Neural progenitor cell (in vitro differentiated cells): ENCODE data around the gene DOP1B. TPM values are rescaled to one million over a fixed set of nuclear protein-coding genes. Genes with fewer than 3 reads are reported as not detected.

ENCODE experiments used
- DNase-seq: peaks from one replicate; pipeline ENCODE4 v3.0.0-alpha.2; 2016; ENCODE audit warnings: low spot score
- H2AFZ ChIP-seq: fragments of 200-600 bp; sonication (generic); replicated peaks from 2 replicates; pipeline ENCODE4 v1.6.1; 2016; ENCODE audit warnings: antibody characterized with exemption
- H3F3A ChIP-seq: fragments of 200-600 bp; sonication (generic); 2 replicates; pipeline ENCODE4 v1.6.1; 2016; ENCODE audit warnings: antibody characterized with exemption, low read depth
- H3K27ac ChIP-seq: fragments of 200-600 bp; sonication (generic); 2 replicates; pipeline ENCODE4 v1.5.1; 2016; ENCODE audit warnings: mild to moderate bottlenecking
- H3K27me3 ChIP-seq: fragments of 200-600 bp; sonication (generic); 2 replicates; pipeline ENCODE4 v1.6.1; 2016; ENCODE audit warnings: mild to moderate bottlenecking, moderate library complexity
- H3K36me3 ChIP-seq: fragments of 200-600 bp; sonication (generic); 2 replicates; pipeline ENCODE4 v1.5.1; 2016
- H3K4me1 ChIP-seq: fragments of 200-600 bp; sonication (generic); 2 replicates; pipeline ENCODE4 v1.6.1; 2016; ENCODE audit warnings: mixed run types
- H3K4me2 ChIP-seq: fragments of 200-600 bp; sonication (generic); 2 replicates; pipeline ENCODE4 v1.6.1; 2016
- H3K4me3 ChIP-seq: fragments of 200-600 bp; sonication (generic); 2 replicates; pipeline ENCODE4 v1.5.1; 2016
- H3K79me2 ChIP-seq: fragments of 200-600 bp; sonication (generic); 2 replicates; pipeline ENCODE4 v1.6.1; 2016; ENCODE audit warnings: low read depth
- H3K9ac ChIP-seq: fragments of 200-600 bp; sonication (generic); 2 replicates; pipeline ENCODE4 v1.6.1; 2016
- H3K9me3 ChIP-seq: fragments of 200-600 bp; sonication (generic); 2 replicates; pipeline ENCODE4 v1.5.1; 2016; ENCODE audit warnings: low read depth
- H4K20me1 ChIP-seq: fragments of 200-600 bp; sonication (generic); 2 replicates; pipeline ENCODE4 v1.6.1; 2016; ENCODE audit warnings: low read depth
- H3K27ac Mint-ChIP-seq: 3 replicates; pipeline ENCODE4 v1.8.0; 2021; ENCODE audit warnings: mixed read lengths
- H3K27me3 Mint-ChIP-seq: 2 replicates; pipeline ENCODE4 v1.8.0; 2022; ENCODE audit warnings: low read depth, mild to moderate bottlenecking, inconsistent platforms, moderate library complexity, mixed read lengths; ENCODE audit not compliant: insufficient read depth
- H3K36me3 Mint-ChIP-seq: 3 replicates; pipeline ENCODE4 v1.8.0; 2021; ENCODE audit warnings: mixed read lengths
- H3K4me1 Mint-ChIP-seq: 3 replicates; pipeline ENCODE4 v1.8.0; 2021; ENCODE audit warnings: mixed read lengths
- H3K4me3 Mint-ChIP-seq: 3 replicates; pipeline ENCODE4 v1.8.0; 2021; ENCODE audit warnings: mild to moderate bottlenecking, moderate library complexity, mixed read lengths
- H3K9me3 Mint-ChIP-seq: 3 replicates; pipeline ENCODE4 v1.8.0; 2020; ENCODE audit warnings: mixed read lengths
- CTCF ChIP-seq: fragments of 200-600 bp; sonication (generic); IDR thresholded peaks from 2 replicates; pipeline ENCODE4 v1.5.1; 2017; ENCODE audit warnings: antibody characterized with exemption, mild to moderate bottlenecking
- EZH2 ChIP-seq: fragments of 200-600 bp; sonication (generic); IDR thresholded peaks from 2 replicates; pipeline ENCODE4 v1.6.1; 2017; ENCODE audit warnings: antibody characterized with exemption, mild to moderate bottlenecking, moderate library complexity
- EZH2phosphoT487 ChIP-seq: fragments of 200-600 bp; sonication (generic); IDR thresholded peaks from 2 replicates; pipeline ENCODE4 v1.6.1; 2017; ENCODE audit warnings: antibody characterized with exemption
- total RNA-seq: library from RNA; depleted of rRNA; stranded (reverse); fragments of >200 nt; gene quantifications from 2 replicates; pipeline ENCODE4 v1.2.3, GENCODE V29; 2015; ENCODE audit warnings: low replicate concordance

Gene DOP1B
- total RNA-seq, 1 donor from 2014 or later, result 9.9 TPM

GRCh38 chr21:36205962-36206361 is 49.3 kb downstream of the DOP1B start:
- H3K79me2 ChIP-seq, result no peaks in the 10 kb centered on the region
- H3K4me1 ChIP-seq, result peaks cover 5% of the 10 kb centered on the region
- peaks cover 3% of the 10 kb centered on the region for H3K27me3 Mint-ChIP-seq
- H2AFZ ChIP-seq, result no peak overlapping the region
- no peak overlapping the region for H3K4me2 ChIP-seq
- H3K4me3 Mint-ChIP-seq, result no peak overlapping the region
- no peak for DNase-seq
- no peak overlapping the region for H3K27ac Mint-ChIP-seq
- peaks cover 25% of the 10 kb centered on the region for H3K4me1 Mint-ChIP-seq
- peaks cover under 1% of the 10 kb centered on the region for H3K36me3 Mint-ChIP-seq
- H3K9me3 ChIP-seq, result no peaks in the 10 kb centered on the region
- H3K27me3 ChIP-seq, result no peaks in the 10 kb centered on the region
- TF ChIP-seq EZH2phosphoT487 (no peak), CTCF (no peak), EZH2 (no peak)
- H3F3A ChIP-seq, result peaks cover 5% of the 10 kb centered on the region
- H3K4me3 ChIP-seq, result no peak overlapping the region
- H3K9me3 Mint-ChIP-seq, result no peaks in the 10 kb centered on the region
- no peaks in the 10 kb centered on the region for H4K20me1 ChIP-seq
- H3K36me3 ChIP-seq, result no peaks in the 10 kb centered on the region
- no peak overlapping the region for H3K27ac ChIP-seq
- H3K9ac ChIP-seq, result no peak overlapping the region

Other genes starting within 250 kb of the DOP1B start
- 21.6 and 31.6 TPM in 2 replicates for gene SETD4, start 96.3 kb upstream of the DOP1B start, total RNA-seq
- 24.9 and 38.9 TPM in 2 replicates for gene CBR1, start 86.8 kb upstream of the DOP1B start, total RNA-seq
- not detected in 2 replicates for gene CBR3, start 21.7 kb upstream of the DOP1B start, total RNA-seq
- 43.6 and 68.7 TPM in 2 replicates for gene MORC3, start 163.4 kb downstream of the DOP1B start, total RNA-seq
- gene CHAF1B, start 228.6 kb downstream of the DOP1B start, total RNA-seq, result 19.4 and 26.1 TPM in 2 replicates